Measurements from ENCODE around the gene SLC22A24.
"Not testable (repeated sequence)": the region's sequence is repeated elsewhere in the genome, so short reads cannot be mapped to it uniquely, and the experiment has no call there.

Gene SLC22A24, protein sequence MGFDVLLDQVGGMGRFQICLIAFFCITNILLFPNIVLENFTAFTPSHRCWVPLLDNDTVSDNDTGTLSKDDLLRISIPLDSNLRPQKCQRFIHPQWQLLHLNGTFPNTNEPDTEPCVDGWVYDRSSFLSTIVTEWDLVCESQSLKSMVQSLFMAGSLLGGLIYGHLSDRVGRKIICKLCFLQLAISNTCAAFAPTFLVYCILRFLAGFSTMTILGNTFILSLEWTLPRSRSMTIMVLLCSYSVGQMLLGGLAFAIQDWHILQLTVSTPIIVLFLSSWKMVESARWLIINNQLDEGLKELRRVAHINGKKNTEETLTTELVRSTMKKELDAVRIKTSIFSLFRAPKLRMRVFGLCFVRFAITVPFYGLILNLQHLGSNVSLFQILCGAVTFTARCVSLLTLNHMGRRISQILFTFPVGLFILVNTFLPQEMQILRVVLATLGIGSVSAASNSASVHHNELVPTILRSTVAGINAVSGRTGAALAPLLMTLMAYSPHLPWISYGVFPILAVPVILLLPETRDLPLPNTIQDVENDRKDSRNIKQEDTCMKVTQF

DNA sequence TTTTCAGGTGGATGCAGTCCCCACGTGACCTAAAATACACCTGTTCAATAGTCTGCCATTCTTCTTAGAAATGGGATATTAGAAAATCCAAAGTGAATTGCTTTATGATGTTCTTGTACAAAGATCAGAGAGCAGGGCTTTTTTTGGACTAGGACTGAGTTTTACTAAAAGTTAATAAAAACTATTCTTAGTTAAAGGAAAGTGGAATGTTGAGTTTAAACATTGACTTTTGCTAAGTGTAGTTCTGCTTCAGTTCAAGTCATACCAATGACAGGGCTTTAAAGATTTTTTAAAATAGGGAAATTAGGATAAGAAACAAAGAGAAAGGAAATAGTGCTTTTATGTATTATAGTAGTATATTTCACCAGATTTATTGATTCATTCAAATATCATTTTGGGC is at the start of gene SLC22A24:
Gene SLC22A24 (minus strand): TSS at position 101 of the 400 bp plus-strand sequence. CDS start 442 bp downstream, outside the sequence.
- DNase-seq (ENCODE audit: extremely low read depth in 1 of 2, low read depth in 1 of 2), result no peak

DNA sequence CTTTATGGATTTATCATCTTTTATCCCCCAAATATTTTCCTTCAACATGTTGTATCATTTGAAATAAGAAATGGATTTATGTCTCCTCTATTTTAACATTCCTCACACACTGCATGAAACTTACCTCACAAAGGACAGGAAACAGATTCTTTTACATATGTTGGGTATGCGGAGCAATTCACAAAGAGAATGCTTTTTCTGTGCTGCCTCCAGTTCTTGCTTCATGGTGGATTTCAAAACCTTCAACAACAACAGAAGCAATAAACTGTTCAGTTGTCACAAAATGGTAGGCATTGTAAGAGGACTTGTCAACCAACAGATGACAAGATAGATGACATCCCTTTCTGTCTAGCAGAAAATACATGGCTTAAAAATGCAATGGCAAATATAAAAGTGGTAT is 36.5 kb upstream of the SLC22A24 start:
- no peak for DNase-seq (ENCODE audit: extremely low read depth in 1 of 2, low read depth in 1 of 2)

DNA sequence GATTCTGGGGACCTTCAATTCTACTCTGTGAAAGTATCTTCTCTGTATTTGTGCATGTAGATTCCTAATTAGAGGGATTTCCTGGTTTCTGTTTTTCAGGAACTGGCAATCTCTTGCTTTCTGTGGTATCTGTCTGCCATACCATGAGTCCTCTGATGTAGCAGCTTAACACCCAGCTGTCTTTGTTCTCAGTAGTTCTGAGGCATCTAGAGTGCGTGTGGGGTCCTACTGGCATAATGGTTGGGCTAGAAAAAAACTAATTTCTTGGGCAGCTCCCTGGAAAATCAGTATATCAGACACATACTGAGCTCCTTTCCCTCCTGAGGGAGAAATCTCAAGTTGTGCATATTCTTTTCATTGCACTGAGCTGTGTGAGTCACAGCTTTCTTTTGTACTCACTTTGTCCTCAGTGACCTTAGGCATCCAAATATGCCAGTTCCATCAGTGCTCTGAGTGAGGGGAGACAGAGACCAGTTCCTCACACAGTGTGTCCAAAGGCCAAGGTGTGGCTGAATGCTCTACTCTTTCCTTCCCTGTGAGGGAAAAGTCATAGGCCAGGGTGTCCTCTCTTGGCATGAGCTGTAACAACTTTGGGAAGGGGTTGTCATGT is 35.5 kb upstream of the SLC22A24 start:
- no peak for DNase-seq (ENCODE audit: extremely low read depth in 1 of 2, low read depth in 1 of 2)

DNA sequence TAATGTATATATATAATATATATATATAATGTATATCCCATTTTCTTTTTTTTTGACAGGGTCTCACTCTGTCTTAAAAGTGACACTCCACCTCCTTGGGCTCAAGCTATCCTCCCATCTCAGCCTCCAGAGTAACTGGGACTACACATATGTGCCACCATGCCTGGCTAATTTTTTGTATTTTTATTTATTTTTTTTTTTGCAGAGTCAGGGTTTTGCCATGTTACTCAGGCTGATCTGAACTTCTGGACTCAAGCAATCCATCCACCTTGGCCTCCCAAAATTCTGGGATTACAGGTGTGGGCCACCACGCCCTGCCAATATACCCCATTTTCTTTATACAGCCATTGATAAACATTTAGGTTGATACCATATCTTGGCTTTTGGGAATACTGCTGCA is 33.9 kb upstream of the SLC22A24 start:
- no peak for DNase-seq (ENCODE audit: extremely low read depth in 1 of 2, low read depth in 1 of 2)

DNA sequence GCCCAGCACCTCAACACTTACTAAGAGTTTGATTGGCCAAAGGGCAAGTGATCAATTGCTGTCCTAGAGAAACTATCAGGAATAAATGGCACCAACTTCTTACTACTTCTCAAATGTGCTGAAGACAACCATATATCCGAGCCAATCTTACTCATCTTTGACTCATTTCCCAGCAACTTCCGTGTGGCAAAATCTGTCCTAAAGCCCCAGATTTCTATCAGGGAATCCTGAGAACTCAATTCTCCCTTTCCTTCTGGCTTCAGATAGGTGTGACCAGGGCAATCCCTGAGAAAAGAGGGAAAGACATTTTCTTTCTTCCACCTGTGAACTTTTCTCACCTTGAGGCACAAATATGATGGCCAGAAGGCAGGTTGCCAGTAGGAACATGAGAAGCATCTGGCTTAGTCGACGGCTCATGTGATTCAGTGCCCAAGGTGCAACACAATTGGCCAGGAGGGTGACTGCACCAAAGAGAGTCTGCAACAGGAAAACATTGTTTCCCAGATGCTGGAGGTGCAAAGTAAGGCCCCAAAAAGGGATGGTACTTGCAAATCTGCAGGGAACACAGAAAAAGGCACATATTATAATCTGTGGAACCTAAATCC is 21.8 kb upstream of the SLC22A24 start:
- no peak for DNase-seq (ENCODE audit: extremely low read depth in 1 of 2, low read depth in 1 of 2)

DNA sequence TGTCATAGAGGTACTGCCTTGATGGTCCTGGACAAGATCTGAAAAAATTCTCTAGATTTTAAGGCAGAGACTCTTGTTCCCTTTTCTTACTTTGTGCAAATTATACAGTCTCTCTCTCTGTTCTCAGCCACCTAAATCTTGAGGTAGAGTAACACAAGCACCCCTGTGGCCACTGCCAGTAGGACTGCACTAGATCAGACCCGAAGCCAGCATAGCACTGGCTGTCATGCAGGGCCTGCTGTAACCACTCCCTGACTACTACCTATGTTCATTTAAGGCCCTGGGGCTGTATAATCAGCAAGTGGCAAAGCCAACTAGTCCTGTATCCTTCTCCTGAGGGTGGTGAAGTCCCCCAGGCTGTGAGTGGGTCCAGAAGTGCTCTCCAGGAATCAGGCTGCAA is 11.8 kb upstream of the SLC22A24 start:
- DNase-seq (ENCODE audit: extremely low read depth in 1 of 2, low read depth in 1 of 2), result no peak

DNA sequence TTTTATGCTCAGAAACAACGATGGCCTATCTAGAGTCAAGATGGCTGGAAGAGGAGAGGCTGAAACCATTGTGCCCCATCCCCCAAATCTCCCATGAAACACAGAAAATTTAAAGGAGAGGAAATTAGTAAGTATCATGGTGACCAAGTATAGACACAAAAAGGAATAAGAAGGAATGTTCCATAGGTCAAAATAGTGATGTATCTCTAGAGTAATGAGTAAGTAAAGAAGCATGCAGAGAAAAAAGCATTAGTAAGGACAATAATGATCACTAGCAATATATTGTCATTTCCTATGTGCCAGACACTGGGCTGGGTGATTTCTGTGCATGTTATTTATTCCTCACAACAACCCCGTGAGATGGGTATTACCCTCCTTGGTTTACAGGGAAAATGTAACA is 2.6 kb upstream of the SLC22A24 start:
- DNase-seq (ENCODE audit: extremely low read depth in 1 of 2, low read depth in 1 of 2), result no peak

DNA sequence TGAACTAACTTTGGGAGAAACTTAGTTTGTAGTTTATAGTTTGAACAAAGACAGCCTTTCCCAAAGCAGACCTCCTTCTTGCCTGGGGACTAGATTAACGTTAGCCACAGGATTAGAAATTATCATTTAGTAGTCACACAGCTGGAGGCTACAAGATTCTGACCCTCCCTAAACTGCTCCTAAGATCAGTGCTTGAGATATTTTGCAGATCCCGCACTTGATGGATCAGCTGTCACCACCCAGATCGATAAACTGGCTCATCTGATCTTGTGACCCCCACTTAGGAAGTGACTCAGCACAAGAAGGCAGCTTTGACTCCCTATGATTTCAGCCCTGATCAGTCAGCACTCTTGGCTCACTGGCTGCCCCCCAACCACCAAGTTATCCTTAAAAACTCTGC is 1.6 kb downstream of the SLC22A24 start:
- DNase-seq (ENCODE audit: extremely low read depth in 1 of 2, low read depth in 1 of 2), result no peak

DNA sequence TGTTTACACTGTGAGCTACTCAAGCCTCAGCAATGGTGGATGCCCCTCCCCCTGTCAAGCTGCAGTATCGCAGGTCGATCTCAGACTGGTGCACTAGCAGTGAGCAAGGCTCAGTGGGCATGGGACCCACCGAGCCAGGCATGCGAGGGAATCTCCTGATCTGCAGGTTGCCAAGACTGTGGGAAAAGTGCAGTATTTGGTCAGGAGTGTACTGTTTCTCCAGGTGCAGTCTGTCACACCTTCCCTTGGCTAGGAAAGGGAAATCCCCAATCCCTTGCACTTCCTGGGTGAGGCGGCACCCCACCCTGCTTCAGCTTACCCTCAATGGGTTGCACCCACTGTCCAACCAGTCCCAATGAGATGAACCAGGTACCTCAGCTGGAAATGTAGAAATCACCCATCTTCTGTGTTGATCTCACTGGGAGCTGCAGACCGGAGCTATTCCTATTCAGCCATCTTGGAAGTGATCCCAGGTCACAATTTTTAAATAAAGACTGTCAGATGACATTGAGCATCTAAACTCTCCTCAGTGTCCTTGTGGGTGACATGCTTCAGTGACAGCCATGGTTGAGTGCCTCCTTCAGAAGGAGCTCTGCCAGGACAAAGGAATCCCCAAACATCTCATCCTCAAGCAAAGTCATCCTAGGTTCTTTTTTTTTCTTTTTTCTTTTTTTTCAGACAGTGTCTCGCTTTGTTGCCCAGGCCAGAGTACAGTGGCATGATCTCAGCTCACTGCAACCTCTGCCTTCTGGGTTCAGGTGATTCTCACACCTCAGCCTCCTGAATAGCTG is 10.8 kb downstream of the SLC22A24 start:
- no peak for DNase-seq (ENCODE audit: extremely low read depth in 1 of 2, low read depth in 1 of 2)

DNA sequence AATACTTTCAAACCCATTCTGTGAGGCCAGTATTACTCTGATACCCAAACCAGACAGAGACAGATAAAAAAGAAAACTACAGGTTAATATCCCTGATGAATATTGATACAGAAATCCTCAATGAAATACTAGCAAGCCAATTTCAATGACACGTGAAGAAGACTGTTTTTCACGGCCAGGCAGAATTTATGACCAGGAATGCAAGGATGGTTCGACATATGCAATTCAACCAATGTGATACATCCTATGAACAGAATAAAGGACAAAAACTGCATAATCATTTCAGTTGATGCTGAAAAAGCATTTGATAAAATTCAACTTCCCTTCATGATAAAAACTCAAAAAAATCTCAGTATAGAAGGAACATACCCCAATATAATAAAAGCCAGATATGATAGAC is 44.5 kb downstream of the SLC22A24 start:
- no peak for DNase-seq (ENCODE audit: extremely low read depth in 1 of 2, low read depth in 1 of 2)

DNA sequence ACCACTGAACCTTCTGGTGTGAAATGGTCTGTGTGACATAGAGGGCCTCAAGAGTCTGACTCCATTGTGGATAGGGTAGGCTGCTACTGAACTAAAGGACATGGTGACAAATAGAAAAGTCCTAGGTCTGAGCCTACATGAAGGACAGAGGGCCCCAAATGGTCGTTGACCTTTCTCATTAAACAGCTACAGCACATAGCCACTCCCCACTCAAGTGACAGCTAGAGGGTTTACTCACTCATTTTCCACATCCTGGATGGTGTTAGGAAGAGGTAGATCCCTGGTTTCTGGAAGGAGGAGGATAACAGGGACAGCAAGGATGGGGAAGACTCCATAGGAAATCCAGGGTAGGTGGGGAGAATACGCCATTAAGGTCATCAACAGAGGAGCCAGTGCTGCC is 63.3 kb downstream of the SLC22A24 start:
- DNase-seq (ENCODE audit: extremely low read depth in 1 of 2, low read depth in 1 of 2), result no peak

DNA sequence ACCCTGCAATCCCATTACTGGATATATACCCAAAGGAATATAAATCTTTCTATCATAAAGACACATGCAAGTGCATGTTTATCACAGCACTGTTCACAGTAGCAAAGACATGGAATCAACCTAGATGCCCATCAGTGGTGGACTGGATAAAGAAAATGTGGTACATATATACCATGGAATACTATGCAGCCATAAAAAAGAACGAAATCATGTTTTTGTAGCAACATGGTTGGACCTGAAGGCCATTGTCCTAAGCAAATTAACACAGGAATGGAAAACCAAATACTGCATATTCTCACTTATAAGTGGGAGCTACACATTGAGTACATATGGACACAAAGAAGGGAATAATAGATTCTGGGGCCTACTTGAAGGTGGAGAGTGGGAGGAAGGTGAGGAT is 97.8 kb downstream of the SLC22A24 start:
- DNase-seq (ENCODE audit: extremely low read depth in 1 of 2, low read depth in 1 of 2), result not testable (repeated sequence)

DNA sequence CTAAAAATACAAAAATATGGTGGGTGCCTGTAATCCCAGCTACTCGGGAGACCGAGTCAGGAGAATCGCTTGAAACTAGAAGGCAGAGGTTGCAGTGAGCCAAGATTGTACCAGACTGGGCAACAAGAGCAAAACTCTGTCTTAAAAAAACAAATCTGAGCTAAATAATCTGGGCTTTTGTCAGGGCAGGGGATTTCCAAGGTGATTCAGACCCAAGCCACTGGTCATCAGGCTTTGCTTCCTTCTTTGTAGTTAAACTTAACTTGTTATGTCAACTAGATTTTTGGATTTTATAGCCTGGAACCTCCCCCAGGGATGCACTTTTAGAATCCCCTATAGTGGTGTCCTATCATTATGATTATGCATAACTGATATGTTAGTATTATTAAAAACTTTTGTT is 101.4 kb downstream of the SLC22A24 start:
- DNase-seq (ENCODE audit: extremely low read depth in 1 of 2, low read depth in 1 of 2), result no peak

DNA sequence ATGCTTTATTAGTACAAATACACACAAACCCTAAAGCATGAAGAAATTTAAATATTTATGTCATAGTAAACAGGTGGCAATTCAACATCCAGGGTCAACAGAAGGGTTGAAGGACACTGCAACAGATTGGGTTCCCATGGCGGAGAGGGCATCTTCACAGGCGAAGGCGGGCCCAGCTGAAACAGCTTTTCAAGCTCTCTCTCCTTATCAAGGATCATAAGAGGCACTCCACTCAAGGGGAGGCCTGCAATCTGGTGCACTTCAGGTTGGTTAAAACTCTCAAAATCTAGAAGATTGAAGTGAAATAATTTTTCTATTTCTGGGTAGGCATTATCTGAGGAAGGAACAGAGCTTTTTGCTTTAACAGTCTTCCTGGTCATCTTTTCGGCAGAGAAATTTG is 111.6 kb downstream of the SLC22A24 start:
- DNase-seq (ENCODE audit: extremely low read depth in 1 of 2, low read depth in 1 of 2), result no peak

Measured in stimulated activated CD8-positive, alpha-beta memory T cell treated with anti-CD3 and anti-CD28 coated beads, Interleukin-7, amount 100 ng/mL, for 48 hours (primary cell).